K562 (cell line): Measurements from ENCODE around the gene B3GALT6. TPM values are rescaled to one million over a fixed set of nuclear protein-coding genes. Genes with fewer than 3 reads are reported as not detected.

Experiments used
- ATAC-seq: fragments of 200-7000 bp; cut with Tn5 transposase; 3 replicates; pipeline ENCODE4 v1.9.1; 2020; ENCODE audit warnings: moderate library complexity
- BruUV-seq: library from RNA; stranded (reverse); fragments of 400-500 nt; replicated peaks from 2 replicates; lab custom pipeline; 2021; lab: Mats Ljungman, UMichigan
- CTCF ChIA-PET: fragments of 300-600 bp; formaldehyde crosslinking; extraction: SDS; loops from one replicate; lab custom pipeline; 2021; ENCODE audit warnings: low intra/inter-chr PET ratio; lab: Yijun Ruan, JAX
- POLR2A ChIA-PET: fragments of 300-600, 350-650 bp; sonication (Branson Sonifier 250); formaldehyde crosslinking; extraction: SDS; loops from one replicate; lab custom pipeline; 2021; ENCODE audit warnings: antibody characterized with exemption, inconsistent platforms; lab: Yijun Ruan, JAX
- DNase-seq, 4 experiments: peaks; one replicate each; pipeline versions ENCODE4 v3.0.0 to v3.0.0-alpha.2; 2011 to 2018; ENCODE audit warnings: low spot score in 3 of 4, mixed read lengths in 3 of 4; ENCODE audit errors: extremely low read depth in 1 of 4
- FAIRE-seq: peaks from 2 replicates; lab custom pipeline; 2011; peaks lifted over from hg19 to GRCh38; lab: Jason Lieb, UNC
- H2AFZ ChIP-seq: 2 replicates; pipeline ENCODE4 v1.6.0; 2011; ENCODE audit warnings: low read depth, low read length, control low read depth, inconsistent platforms
- H3K27ac ChIP-seq: fragments of 200-600 bp; 3 replicates; pipeline ENCODE4 v1.8.0; 2011; ENCODE audit warnings: low read depth, mild to moderate bottlenecking, control low read depth, inconsistent platforms, low read length, moderate library complexity, mixed read lengths; ENCODE audit errors: extremely low read depth
- H3K27me3 ChIP-seq, 2 experiments: fragments of 300-600 bp in 1 of 2; 2 replicates in 1 of 2; 3 replicates in 1 of 2; pipeline versions ENCODE4 v1.6.0 to v1.8.0; 2011; ENCODE audit warnings: inconsistent platforms in 2 of 2, low read length in 2 of 2, mild to moderate bottlenecking in 1 of 2, mixed read lengths in 1 of 2, moderate library complexity in 1 of 2; ENCODE audit not compliant: control insufficient read depth in 2 of 2, insufficient read depth in 2 of 2
- H3K36me3 ChIP-seq: fragments of 300-600 bp; 3 replicates; pipeline ENCODE4 v1.8.0; 2011; ENCODE audit warnings: mild to moderate bottlenecking, low read length, inconsistent platforms; ENCODE audit not compliant: control insufficient read depth, insufficient read depth
- H3K4me1 ChIP-seq, 2 experiments: fragments of 200-600 bp in 1 of 2; replicated peaks in 1 of 2; 2 replicates in 1 of 2; 3 replicates in 1 of 2; pipeline versions ENCODE4 v1.5.1 to v1.8.0; 2011; ENCODE audit warnings: inconsistent platforms in 2 of 2, low read length in 2 of 2, mild to moderate bottlenecking in 1 of 2, mixed read lengths in 1 of 2, moderate library complexity in 1 of 2; ENCODE audit not compliant: control insufficient read depth in 2 of 2, insufficient read depth in 2 of 2
- H3K4me2 ChIP-seq: 2 replicates; pipeline ENCODE4 v1.6.1; 2011; ENCODE audit warnings: low read length, control low read depth, inconsistent platforms, mixed read lengths; ENCODE audit not compliant: insufficient read depth
- H3K4me3 ChIP-seq: fragments of 200-600 bp; sonication (generic), shearing (Covaris generic); 2 replicates; pipeline ENCODE4 v1.5.1; 2016; ENCODE audit warnings: control low read depth, inconsistent platforms
- H3K79me2 ChIP-seq: fragments of 200-600 bp; 3 replicates; pipeline ENCODE4 v1.8.0; 2011; ENCODE audit warnings: low read length, inconsistent platforms; ENCODE audit not compliant: control insufficient read depth, insufficient read depth
- H3K9ac ChIP-seq, 2 experiments: 2 replicates each; pipeline versions ENCODE4 v1.6.0 to v1.6.1; 2011; ENCODE audit warnings: low read depth in 2 of 2, low read length in 2 of 2, control low read depth in 1 of 2, inconsistent platforms in 1 of 2, mild to moderate bottlenecking in 1 of 2, mixed read lengths in 1 of 2; ENCODE audit not compliant: insufficient read depth in 1 of 2
- H3K9me1 ChIP-seq: one replicate; pipeline ENCODE4 v1.6.0; 2011; ENCODE audit warnings: inconsistent platforms, mild to moderate bottlenecking, low read length, moderate library complexity; ENCODE audit not compliant: control insufficient read depth, insufficient read depth
- H3K9me3 ChIP-seq: replicated peaks from 2 replicates; pipeline ENCODE4 v1.5.1; 2011; ENCODE audit warnings: low read depth, low read length, inconsistent platforms; ENCODE audit not compliant: control insufficient read depth, insufficient read depth
- H4K20me1 ChIP-seq: replicated peaks from 2 replicates; pipeline ENCODE4 v1.6.1; 2011; ENCODE audit warnings: low read length, inconsistent platforms, mixed read lengths; ENCODE audit not compliant: control insufficient read depth, insufficient read depth
- CHCHD3 ChIP-seq: fragments of 250-450 bp; sonication (Bioruptor Pico); IDR thresholded peaks from 2 replicates; pipeline ENCODE4 v2.1.2; 2022; ENCODE audit warnings: mild to moderate bottlenecking
- ETV5 ChIP-seq: sonication (generic); formaldehyde crosslinking; IDR thresholded peaks from 2 replicates; pipeline ENCODE4 v1.4.0; 2020; ENCODE audit warnings: low read depth, mild to moderate bottlenecking, missing genetic modification reagents
- HSF4 ChIP-seq: fragments of 250-450 bp; sonication (Bioruptor Pico); IDR thresholded peaks from 2 replicates; pipeline ENCODE4 v2.1.2; 2022; ENCODE audit warnings: mild to moderate bottlenecking, moderate library complexity, borderline replicate concordance
- LEF1 ChIP-seq: fragments of 450-650 bp; IDR thresholded peaks from 2 replicates; pipeline ENCODE4 v1.6.1; 2016; ENCODE audit warnings: mild to moderate bottlenecking
- POLR2H ChIP-seq: IDR thresholded peaks from 2 replicates; pipeline ENCODE4 v1.6.1; 2016; ENCODE audit warnings: missing genetic modification characterization, low read depth, mild to moderate bottlenecking, control low read depth, missing compliant biosample characterization, moderate library complexity
- RAD51 ChIP-seq: fragments of 450-650 bp; IDR thresholded peaks from 2 replicates; pipeline ENCODE4 v1.7.1; 2016; ENCODE audit warnings: low read depth, mild to moderate bottlenecking, borderline replicate concordance
- SP1 ChIP-seq: sonication (generic); formaldehyde crosslinking; IDR thresholded peaks from 2 replicates; pipeline ENCODE4 v1.8.1; 2022; ENCODE audit warnings: mild to moderate bottlenecking, missing genetic modification reagents
- ZNF121 ChIP-seq: sonication (generic); formaldehyde crosslinking; conservative IDR thresholded peaks from 2 replicates; pipeline ENCODE4 v1.8.0; 2022; ENCODE audit warnings: missing genetic modification reagents
- WGBS: fragments of 100-300 bp; shearing (Covaris generic); methylation state at CpG from one replicate; pipeline ENCODE4 v1.1.6; 2016; ENCODE audit warnings: low coverage, mixed read lengths; ENCODE audit not compliant: insufficient coverage; ENCODE audit errors: missing lambda C conversion rate; 5-methylcytosine and 5-hydroxymethylcytosine counted together
- in situ Hi-C: fragments of 300-500 bp; cut with MboI; formaldehyde crosslinking; loops from 4 replicates; pipeline ENCODE4 v1.15.0; 2018; ENCODE audit warnings: inconsistent platforms, mixed read lengths
- intact Hi-C: fragments of 100-400 bp; cut with micrococcal nuclease; formaldehyde crosslinking; loops from 2 replicates; pipeline ENCODE4 v1.14.2; 2022
- polyA plus RNA-seq, 8 experiments: library from polyadenylated mRNA; depleted of rRNA in 4 of 8; stranded (reverse) in 5 of 8; unstranded in 3 of 8; fragments of >200 nt; fragmentation: Nextera tagmentation in 2 of 8; fragmentation: Illumina TruSeq in 1 of 8; extraction: Ambion mirVana in 2 of 8; extraction: Trizol in 1 of 8; gene quantifications; 2 replicates each; pipeline versions ENCODE4 v1.2.1 to v1.2.3, GENCODE V29; 2011 to 2014; ENCODE audit warnings: inconsistent platforms in 1 of 8, missing spikeins in 1 of 8
- total RNA-seq, 7 experiments: library from RNA; depleted of rRNA in 6 of 7; stranded (reverse); fragments of >200 nt in 6 of 7; fragmentation: Illumina TruSeq in 2 of 7; extraction: Trizol in 2 of 7; gene quantifications; 2 replicates each; pipeline versions ENCODE4 v1.2.1 to v1.2.3, GENCODE V29; 2011 to 2021; ENCODE audit warnings: low replicate concordance in 1 of 7
- TF ChIP-seq, protein P1 (sequence below): fragments of 450-650 bp; conservative IDR thresholded peaks from 2 replicates; pipeline ENCODE4 v1.6.1; 2016; ENCODE audit warnings: missing genetic modification characterization, low read depth, mild to moderate bottlenecking, control low read depth, missing compliant biosample characterization
- TF ChIP-seq, protein P2 (sequence below), 2 experiments: fragments of 450-650 bp; formaldehyde crosslinking in 1 of 2; IDR thresholded peaks; 2 replicates each; pipeline versions ENCODE4 v1.4.0 to v1.6.1; 2014 to 2020; ENCODE audit warnings: mild to moderate bottlenecking in 2 of 2, borderline replicate concordance in 1 of 2, low read depth in 1 of 2

Gene B3GALT6
- total and polyA plus RNA-seq, 9 of the 15 experiments (the other 6 are each of a cell fraction or from before 2014, with no cell fraction given), result 0.68 to 29.8 (median 9.9) TPM

- no peak for ATAC-seq
- H3K4me2 ChIP-seq, result no peak overlapping the region
- 86% methylated on average over 15 of the region's 21 CpGs for WGBS
- peaks cover 73% of the 10 kb centered on the region; the same call in 2 of the 3 replicates for H3K36me3 ChIP-seq
- POLR2A ChIA-PET, result interaction anchor here (1.4 to 1.7 kb wide), 2 partner anchors 9 to 23 kb away, joined by 3 to 4 read pairs; partner anchors contain the start of genes B3GALT6 and SDF4
- peaks cover under 1% of the 10 kb centered on the region; the same call in 2 of the 3 replicates for H3K79me2 ChIP-seq
- no peak for DNase-seq
- no peaks in the 10 kb centered on the region; the same call in 1 of the 2 replicates for H4K20me1 ChIP-seq
- TF ChIP-seq POLR2H (tag) (no peak), ZNF121 (CRISPR knock-in tag) (no peak), RAD51 (no peak), CHCHD3 (CRISPR knock-in tag) (no peak), HSF4 (CRISPR knock-in tag) (no peak), ETV5 (CRISPR knock-in tag) (no peak), LEF1 (no peak), SP1 (no peak)
- TF ChIP-seq, protein P1, sequence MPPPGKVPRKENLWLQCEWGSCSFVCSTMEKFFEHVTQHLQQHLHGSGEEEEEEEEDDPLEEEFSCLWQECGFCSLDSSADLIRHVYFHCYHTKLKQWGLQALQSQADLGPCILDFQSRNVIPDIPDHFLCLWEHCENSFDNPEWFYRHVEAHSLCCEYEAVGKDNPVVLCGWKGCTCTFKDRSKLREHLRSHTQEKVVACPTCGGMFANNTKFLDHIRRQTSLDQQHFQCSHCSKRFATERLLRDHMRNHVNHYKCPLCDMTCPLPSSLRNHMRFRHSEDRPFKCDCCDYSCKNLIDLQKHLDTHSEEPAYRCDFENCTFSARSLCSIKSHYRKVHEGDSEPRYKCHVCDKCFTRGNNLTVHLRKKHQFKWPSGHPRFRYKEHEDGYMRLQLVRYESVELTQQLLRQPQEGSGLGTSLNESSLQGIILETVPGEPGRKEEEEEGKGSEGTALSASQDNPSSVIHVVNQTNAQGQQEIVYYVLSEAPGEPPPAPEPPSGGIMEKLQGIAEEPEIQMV (tag), result no peak
- TF ChIP-seq, protein P2, sequence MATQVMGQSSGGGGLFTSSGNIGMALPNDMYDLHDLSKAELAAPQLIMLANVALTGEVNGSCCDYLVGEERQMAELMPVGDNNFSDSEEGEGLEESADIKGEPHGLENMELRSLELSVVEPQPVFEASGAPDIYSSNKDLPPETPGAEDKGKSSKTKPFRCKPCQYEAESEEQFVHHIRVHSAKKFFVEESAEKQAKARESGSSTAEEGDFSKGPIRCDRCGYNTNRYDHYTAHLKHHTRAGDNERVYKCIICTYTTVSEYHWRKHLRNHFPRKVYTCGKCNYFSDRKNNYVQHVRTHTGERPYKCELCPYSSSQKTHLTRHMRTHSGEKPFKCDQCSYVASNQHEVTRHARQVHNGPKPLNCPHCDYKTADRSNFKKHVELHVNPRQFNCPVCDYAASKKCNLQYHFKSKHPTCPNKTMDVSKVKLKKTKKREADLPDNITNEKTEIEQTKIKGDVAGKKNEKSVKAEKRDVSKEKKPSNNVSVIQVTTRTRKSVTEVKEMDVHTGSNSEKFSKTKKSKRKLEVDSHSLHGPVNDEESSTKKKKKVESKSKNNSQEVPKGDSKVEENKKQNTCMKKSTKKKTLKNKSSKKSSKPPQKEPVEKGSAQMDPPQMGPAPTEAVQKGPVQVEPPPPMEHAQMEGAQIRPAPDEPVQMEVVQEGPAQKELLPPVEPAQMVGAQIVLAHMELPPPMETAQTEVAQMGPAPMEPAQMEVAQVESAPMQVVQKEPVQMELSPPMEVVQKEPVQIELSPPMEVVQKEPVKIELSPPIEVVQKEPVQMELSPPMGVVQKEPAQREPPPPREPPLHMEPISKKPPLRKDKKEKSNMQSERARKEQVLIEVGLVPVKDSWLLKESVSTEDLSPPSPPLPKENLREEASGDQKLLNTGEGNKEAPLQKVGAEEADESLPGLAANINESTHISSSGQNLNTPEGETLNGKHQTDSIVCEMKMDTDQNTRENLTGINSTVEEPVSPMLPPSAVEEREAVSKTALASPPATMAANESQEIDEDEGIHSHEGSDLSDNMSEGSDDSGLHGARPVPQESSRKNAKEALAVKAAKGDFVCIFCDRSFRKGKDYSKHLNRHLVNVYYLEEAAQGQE (IDR thresholded peaks at IDR 0.05; ENCODE audit: borderline replicate concordance), result no peak
- TF ChIP-seq, protein P2 (CRISPR knock-in tag; IDR thresholded peaks at IDR 0.05; ENCODE audit: low read depth), result no peak
- peaks cover 0 to 52% of the 10 kb centered on the region in 2 experiments; a peak in 3 of 5 replicates for H3K4me1 ChIP-seq
- no peak overlapping the region; a peak in 1 of 4 replicates for H3K9ac ChIP-seq
- H3K9me1 ChIP-seq, result no peaks in the 10 kb centered on the region
- in situ Hi-C loops (no loop called here), intact Hi-C loops (loop anchor here (5.0 kb wide), 1 partner anchor 132 kb away; no protein-coding TSS in a partner anchor)
- no peak overlapping the region for H2AFZ ChIP-seq
- CTCF ChIA-PET, result no interaction called here
- no peaks in the 10 kb centered on the region for H3K27me3 ChIP-seq
- no peak overlapping the region for H3K4me3 ChIP-seq
- no peak overlapping the region for H3K27ac ChIP-seq
- FAIRE-seq, result no peak
- no peaks in the 10 kb centered on the region for H3K9me3 ChIP-seq
- BruUV-seq, result no TSS peak
Measured at GRCh38 chr1:1254667-1254998, 22.6 kb downstream of the B3GALT6 start.
